Measurements from ENCODE around the gene LYAR. TPM values are rescaled to one million over a fixed set of nuclear protein-coding genes. Genes with fewer than 3 reads are reported as not detected.

The LYAR gene
- polyA plus RNA-seq, 3 donors: 12.9 to 22.6 (median 14.9) TPM

DNA sequence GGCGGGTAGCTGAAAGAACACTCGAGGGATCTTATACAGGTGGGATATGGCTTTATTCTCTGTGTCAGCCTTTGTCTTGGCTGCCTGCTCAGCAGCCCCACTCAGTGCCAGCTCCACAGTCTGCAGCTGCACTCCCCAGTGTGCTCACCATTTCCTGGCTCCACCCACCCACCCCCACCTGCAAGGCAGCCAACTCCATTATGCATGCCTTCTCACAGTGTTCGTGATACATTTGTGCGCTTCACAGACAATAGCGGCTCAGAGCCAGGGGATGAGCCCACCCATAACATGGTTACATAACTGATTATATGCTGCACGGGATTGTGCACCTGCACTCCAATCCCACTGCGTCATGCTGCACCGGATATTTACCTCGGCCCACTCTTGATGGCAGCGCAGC is 33.2 kb downstream of the LYAR start:
- Mint-ChIP-seq H3K36me3 (no peaks in the 10 kb centered on the region), H3K4me1 (peaks cover 3% of the 10 kb centered on the region), H3K27ac (peak overlapping the region in 1 of 7 donors; percentile 18), H3K27me3 (ENCODE audit: low read depth in 3 of 3) (peaks cover 1 to 23% (median 21%) of the 10 kb centered on the region in 3 donors), H3K9me3 (no peaks in the 10 kb centered on the region), H3K4me3 (no peak overlapping the region)
- H3K9ac ChIP-seq (ENCODE audit: insufficient read depth, low read length, poor library complexity, severe bottlenecking): no peak overlapping the region
- TF ChIP-seq CTCF (IDR thresholded peaks at IDR 0.05): no peak
- H3K79me2 ChIP-seq (ENCODE audit: insufficient read depth, low read length): no peaks in the 10 kb centered on the region
- peaks cover 0 to 2% of the 10 kb centered on the region in 2 donors for H3K27me3 ChIP-seq (ENCODE audit: control insufficient read depth in 2 of 2, insufficient read depth in 2 of 2, low read length in 2 of 2)
- 83% methylated on average over 8 of the region's 10 CpGs for WGBS (ENCODE audit: insufficient coverage)
- H2AFZ ChIP-seq (ENCODE audit: insufficient read depth, low read depth, low read length, poor library complexity, severe bottlenecking): no peak overlapping the region
- H3K4me3 ChIP-seq (replicated peaks in 1 of 3; ENCODE audit: low read depth in 2 of 3, low read length in 3 of 3): no peak overlapping the region
- H3K4me1 ChIP-seq (ENCODE audit: control insufficient read depth in 1 of 2, insufficient read depth in 2 of 2, low read length in 2 of 2): no peaks in the 10 kb centered on the region
- H3K36me3 ChIP-seq (replicated peaks in 1 of 2; ENCODE audit: control insufficient read depth in 1 of 2, insufficient read depth in 2 of 2, low read length in 2 of 2): no peaks in the 10 kb centered on the region
- H3K4me2 ChIP-seq (replicated peaks; ENCODE audit: extremely low read depth, low read length, poor library complexity, severe bottlenecking): no peak overlapping the region
- no peaks in the 10 kb centered on the region for H4K20me1 ChIP-seq (ENCODE audit: insufficient read depth, low read length)
- no peaks in the 10 kb centered on the region for H3K9me3 ChIP-seq (replicated peaks in 1 of 2; ENCODE audit: control insufficient read depth in 1 of 2, insufficient read depth in 1 of 2, low read length in 2 of 2)
- no peak for DNase-seq
- intact Hi-C loops (cut with micrococcal nuclease): no loop called here
- H3K27ac ChIP-seq (ENCODE audit: low read depth in 1 of 2, low read length in 2 of 2): no peak overlapping the region

DNA sequence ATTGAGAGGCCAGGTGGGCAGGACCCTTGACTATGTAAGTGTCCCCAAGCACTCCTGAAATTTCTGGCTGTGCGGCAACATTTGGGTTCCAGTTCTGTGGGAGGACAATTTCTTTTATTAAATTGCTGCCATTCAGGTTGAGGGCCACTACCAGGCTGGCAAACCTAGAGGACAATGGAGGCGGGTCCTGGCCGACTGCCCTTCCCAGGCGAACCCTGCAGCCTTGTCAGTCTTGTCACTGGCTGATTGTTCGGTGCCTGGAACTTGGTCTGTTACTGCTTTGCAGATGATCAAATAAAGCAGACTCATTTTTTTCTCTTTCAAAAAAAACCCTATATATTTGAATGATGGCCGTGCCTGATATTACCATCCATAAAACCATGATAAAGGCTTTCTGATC is 35.3 kb downstream of the LYAR start:
- TF ChIP-seq CTCF (IDR thresholded peaks at IDR 0.05): no peak
- Mint-ChIP-seq H3K36me3 (no peaks in the 10 kb centered on the region), H3K4me1 (peaks cover 1% of the 10 kb centered on the region), H3K9me3 (no peaks in the 10 kb centered on the region), H3K4me3 (peak overlapping the region in 1 of 2 donors; percentile 11), H3K27me3 (ENCODE audit: low read depth in 3 of 3) (peaks cover 5 to 27% (median 23%) of the 10 kb centered on the region in 3 donors), H3K27ac (no peak overlapping the region)
- 84% methylated on average over 4 of the region's 6 CpGs for WGBS (ENCODE audit: insufficient coverage)
- no peaks in the 10 kb centered on the region for H3K9me3 ChIP-seq (replicated peaks in 1 of 2; ENCODE audit: control insufficient read depth in 1 of 2, insufficient read depth in 1 of 2, low read length in 2 of 2)
- no peaks in the 10 kb centered on the region for H4K20me1 ChIP-seq (ENCODE audit: insufficient read depth, low read length)
- no peaks in the 10 kb centered on the region for H3K36me3 ChIP-seq (replicated peaks in 1 of 2; ENCODE audit: control insufficient read depth in 1 of 2, insufficient read depth in 2 of 2, low read length in 2 of 2)
- H3K9ac ChIP-seq (ENCODE audit: insufficient read depth, low read length, poor library complexity, severe bottlenecking): no peak overlapping the region
- H3K27ac ChIP-seq (ENCODE audit: low read depth in 1 of 2, low read length in 2 of 2): no peak overlapping the region
- H3K79me2 ChIP-seq (ENCODE audit: insufficient read depth, low read length): no peaks in the 10 kb centered on the region
- no peaks in the 10 kb centered on the region for H3K4me1 ChIP-seq (ENCODE audit: control insufficient read depth in 1 of 2, insufficient read depth in 2 of 2, low read length in 2 of 2)
- no peak for DNase-seq
- no peak overlapping the region for H3K4me3 ChIP-seq (replicated peaks in 1 of 3; ENCODE audit: low read depth in 2 of 3, low read length in 3 of 3)
- peaks cover 0 to 2% of the 10 kb centered on the region in 2 donors for H3K27me3 ChIP-seq (ENCODE audit: control insufficient read depth in 2 of 2, insufficient read depth in 2 of 2, low read length in 2 of 2)
- H2AFZ ChIP-seq (ENCODE audit: insufficient read depth, low read depth, low read length, poor library complexity, severe bottlenecking): no peak overlapping the region
- H3K4me2 ChIP-seq (replicated peaks; ENCODE audit: extremely low read depth, low read length, poor library complexity, severe bottlenecking): no peak overlapping the region
- intact Hi-C loops (cut with micrococcal nuclease): loop anchor here (2.0 to 5.0 kb wide), 2 partner anchors 80 to 83 kb away; no protein-coding TSS in a partner anchor

Data from CD14-positive monocyte (primary cell).